HepG2 (cell line): ENCODE measurements around the gene ZCCHC7. TPM values are rescaled to one million over a fixed set of nuclear protein-coding genes. Genes with fewer than 3 reads are reported as not detected.

Source experiments
- ATRX ChIP-seq: sonication (generic); formaldehyde crosslinking; IDR thresholded peaks from 2 replicates; pipeline ENCODE4 v1.4.0; 2020; ENCODE audit warnings: missing genetic modification reagents, borderline replicate concordance
- EEA1 ChIP-seq: sonication (generic); formaldehyde crosslinking; IDR thresholded peaks from 2 replicates; pipeline ENCODE4 v1.5.1; 2020; ENCODE audit warnings: mild to moderate bottlenecking, missing genetic modification reagents, borderline replicate concordance
- FOSL2 ChIP-seq: sonication (generic); formaldehyde crosslinking; IDR thresholded peaks from 2 replicates; pipeline ENCODE4 v1.4.0; 2020; ENCODE audit warnings: missing genetic modification reagents
- KDM5A ChIP-seq: fragments of 200-600 bp; sonication (generic); IDR thresholded peaks from 2 replicates; pipeline ENCODE4 v1.7.0; 2018; ENCODE audit warnings: antibody characterized with exemption, mild to moderate bottlenecking, low read length, borderline replicate concordance
- TIGD3 ChIP-seq: sonication (generic); formaldehyde crosslinking; IDR thresholded peaks from 2 replicates; pipeline ENCODE4 v1.5.1; 2020; ENCODE audit warnings: mild to moderate bottlenecking, missing genetic modification reagents, borderline replicate concordance
- WIZ ChIP-seq: sonication (generic); formaldehyde crosslinking; IDR thresholded peaks from 2 replicates; pipeline ENCODE4 v1.5.1; 2020; ENCODE audit warnings: mild to moderate bottlenecking, missing genetic modification reagents
- YY1 ChIP-seq: IDR thresholded peaks from 2 replicates; pipeline ENCODE4 v1.6.1; 2011; ENCODE audit warnings: low read length, low read depth, moderate library complexity, mild to moderate bottlenecking; ENCODE audit not compliant: insufficient read depth, insufficient replicate concordance
- ZBTB40 ChIP-seq, 2 experiments: fragments of 450-650 bp in 1 of 2; sonication (generic) in 1 of 2; formaldehyde crosslinking in 1 of 2; IDR thresholded peaks; 2 replicates each; pipeline versions ENCODE4 v1.6.1 to v1.8.0; 2016 to 2022; ENCODE audit warnings: antibody characterized with exemption in 1 of 2, mild to moderate bottlenecking in 1 of 2, missing genetic modification reagents in 1 of 2
- ZNF430 ChIP-seq: sonication (generic); formaldehyde crosslinking; IDR thresholded peaks from 2 replicates; pipeline ENCODE4 v1.9.0; 2021; ENCODE audit warnings: mild to moderate bottlenecking, missing genetic modification reagents
- ZNF543 ChIP-seq: sonication (generic); formaldehyde crosslinking; IDR thresholded peaks from 2 replicates; pipeline ENCODE4 v1.4.0; 2020; ENCODE audit warnings: mild to moderate bottlenecking, missing genetic modification reagents
- ZNF609 ChIP-seq: sonication (generic); formaldehyde crosslinking; IDR thresholded peaks from 2 replicates; pipeline ENCODE4 v1.4.0; 2020; ENCODE audit warnings: mild to moderate bottlenecking, missing genetic modification reagents, borderline replicate concordance
- polyA plus RNA-seq, 8 experiments: library from polyadenylated mRNA; depleted of rRNA in 3 of 8; stranded (reverse) in 7 of 8; unstranded in 1 of 8; fragments of >200 nt; fragmentation: Illumina TruSeq in 4 of 8; extraction: Trizol in 4 of 8; gene quantifications; 2 replicates each; pipeline versions ENCODE4 v1.2.1 to v1.2.3, GENCODE V29; 2011 to 2016; ENCODE audit warnings: low read depth in 4 of 8, missing spikeins in 1 of 8, mixed read lengths in 1 of 8; ENCODE audit not compliant: insufficient read depth in 1 of 8
- total RNA-seq, 5 experiments: library from RNA; depleted of rRNA; stranded (reverse); fragments of >200 nt; fragmentation: Illumina TruSeq; extraction: Trizol; gene quantifications; 2 replicates each; pipeline ENCODE4 v1.2.3, GENCODE V29; 2016; ENCODE audit warnings: low read depth in 1 of 5

Gene ZCCHC7
- total and polyA plus RNA-seq, 2 of the 13 experiments (the other 11 are each of a cell fraction or from before 2014, with no cell fraction given) = 13.6 to 19.3 TPM

- TF ChIP-seq ZBTB40 (IDR thresholded peaks at IDR 0.05) (no peak), ZBTB40 (CRISPR knock-in tag; IDR thresholded peaks at IDR 0.05) (peak; percentile 96), EEA1 (CRISPR knock-in tag) (peak; percentile 99), TIGD3 (peak; percentile 97; the same call in 1 of the 2 replicates), WIZ (peak; percentile 72), KDM5A (peak; percentile 48; the same call in 1 of the 2 replicates), YY1 (no peak), ZNF543 (CRISPR knock-in tag) (peak; percentile 94), ATRX (CRISPR knock-in tag) (peak; percentile 71; the same call in 1 of the 2 replicates), FOSL2 (peak; percentile 67), ZNF609 (CRISPR knock-in tag) (peak; percentile 45; the same call in 1 of the 2 replicates), ZNF430 (CRISPR knock-in tag) (peak; percentile 98)
Observed at GRCh38 chr9:37079370-37080164, 40.8 kb upstream of the ZCCHC7 start (continued).
